Sigmoid colon (tissue), 7 donors: ENCODE data around the gene ZNF521. TPM values are rescaled to one million over a fixed set of nuclear protein-coding genes. Genes with fewer than 3 reads are reported as not detected.

Experiments
- DNase-seq: peaks from one replicate; pipeline ENCODE4 v3.0.0-alpha.2; 2019
- H3K27ac ChIP-seq, 4 donors: fragments of 200-600 bp; sonication (generic); one replicate each; pipeline ENCODE4 v1.5.1; 2016 to 2019; ENCODE audit warnings: mild to moderate bottlenecking in 1 of 4
- H3K27me3 ChIP-seq, 3 donors: fragments of 200-600 bp; sonication (generic); one replicate each; pipeline ENCODE4 v1.5.1; 2019; ENCODE audit warnings: mild to moderate bottlenecking in 1 of 3
- H3K36me3 ChIP-seq, 4 donors: fragments of 200-600 bp; sonication (generic); one replicate each; pipeline ENCODE4 v1.5.1; 2016 to 2019
- H3K4me1 ChIP-seq, 4 donors: fragments of 200-600 bp; sonication (generic); one replicate each; pipeline ENCODE4 v1.5.1; 2017 to 2019
- H3K4me3 ChIP-seq, 4 donors: fragments of 200-600 bp; sonication (generic); one replicate each; pipeline ENCODE4 v1.5.1; 2017 to 2019; ENCODE audit warnings: mild to moderate bottlenecking in 2 of 4, moderate library complexity in 1 of 4
- H3K9me3 ChIP-seq, 4 donors: fragments of 200-600 bp in 3 of 4; sonication (generic) in 3 of 4; one replicate each; pipeline versions ENCODE4 v1.5.1 to v1.6.1; 2013 to 2019
- CTCF ChIP-seq, 4 experiments: fragments of 450-650 bp in 3 of 4; fragments of 200-600 bp in 1 of 4; IDR thresholded peaks; one replicate each; pipeline ENCODE4 v1.5.1; 2016 to 2019; ENCODE audit warnings: antibody characterized with exemption in 4 of 4, mild to moderate bottlenecking in 3 of 4, moderate library complexity in 2 of 4
- EP300 ChIP-seq, 4 donors: sonication (generic); formaldehyde crosslinking; IDR thresholded peaks; one replicate each; pipeline ENCODE4 v1.6.1; 2017; ENCODE audit warnings: antibody characterized with exemption in 4 of 4
- POLR2A ChIP-seq, 2 donors: fragments of 450-650 bp; IDR thresholded peaks; one replicate each; pipeline ENCODE4 v1.6.1; 2016; ENCODE audit warnings: antibody characterized with exemption in 2 of 2, mild to moderate bottlenecking in 2 of 2, moderate library complexity in 2 of 2
- POLR2AphosphoS5 ChIP-seq, 4 donors: sonication (generic); formaldehyde crosslinking; IDR thresholded peaks; one replicate each; pipeline ENCODE4 v1.6.1; 2017; ENCODE audit warnings: antibody characterized with exemption in 4 of 4
- WGBS, 2 donors: extraction: QIAGEN DNeasy Blood & Tissue Kit; methylation state at CpG; one replicate each; pipeline ENCODE4 v1.1.7; 2013; 5-methylcytosine and 5-hydroxymethylcytosine counted together
- intact Hi-C: fragments of 100-400 bp; cut with DNase I; formaldehyde crosslinking; loops from one replicate; pipeline ENCODE4 v1.15.1; 2023
- polyA plus RNA-seq, 3 donors: library from polyadenylated mRNA; stranded (reverse); fragments of 200-250 nt; gene quantifications; one replicate each; pipeline ENCODE4 v1.2.3, GENCODE V29; 2013
- total RNA-seq, 4 donors: library from RNA; depleted of rRNA; stranded (reverse); fragments of >200 nt; gene quantifications; one replicate each; pipeline ENCODE4 v1.1.0, GENCODE V29; 2016
- donor health status: healthy with polysubstance abuse.
- donor health status: Bipolar disorder and iron deficiency.
- donor health status: healthy.

Gene ZNF521
- total and polyA plus RNA-seq, 7 donors: 0.69 to 40.2 (median 12.0) TPM

GRCh38 chr18:25058521-25058920 is 293.4 kb downstream of the ZNF521 start:
- no peak overlapping the region for H3K4me3 ChIP-seq
- no peaks in the 10 kb centered on the region for H3K27me3 ChIP-seq
- no peaks in the 10 kb centered on the region for H3K36me3 ChIP-seq
- 57 to 84% methylated on average over 5 of the region's 5 CpGs for WGBS, 2 donors
- intact Hi-C loops: no loop called here
- H3K9me3 ChIP-seq: no peaks in the 10 kb centered on the region
- DNase-seq: no peak
- no peaks in the 10 kb centered on the region for H3K4me1 ChIP-seq
- H3K27ac ChIP-seq: no peak overlapping the region
- TF ChIP-seq EP300 (IDR thresholded peaks at IDR 0.05): no peak
- TF ChIP-seq POLR2AphosphoS5 (IDR thresholded peaks at IDR 0.05): no peak
- TF ChIP-seq POLR2A (IDR thresholded peaks at IDR 0.05): no peak
- no peak for TF ChIP-seq CTCF (IDR thresholded peaks at IDR 0.05)

- no peaks in the 10 kb centered on the region for H3K9me3 ChIP-seq
- no peaks in the 10 kb centered on the region for H3K4me1 ChIP-seq
- no peak overlapping the region for H3K27ac ChIP-seq
- no peak for DNase-seq
- no peaks in the 10 kb centered on the region for H3K27me3 ChIP-seq
- TF ChIP-seq CTCF (IDR thresholded peaks at IDR 0.05): no peak
- TF ChIP-seq POLR2A (IDR thresholded peaks at IDR 0.05): no peak
- no peak for TF ChIP-seq POLR2AphosphoS5 (IDR thresholded peaks at IDR 0.05)
- TF ChIP-seq EP300 (IDR thresholded peaks at IDR 0.05): no peak
- 84 to 87% methylated on average over 7 of the region's 7 CpGs for WGBS, 2 donors
- intact Hi-C loops: no loop called here
- no peaks in the 10 kb centered on the region for H3K36me3 ChIP-seq
- H3K4me3 ChIP-seq: no peak overlapping the region
Measured at GRCh38 chr18:25057491-25058050, 294.4 kb downstream of the ZNF521 start.

GRCh38 chr18:25056429-25056828 is 295.5 kb downstream of the ZNF521 start:
- Histone ChIP-seq H3K27me3 (no peaks in the 10 kb centered on the region), H3K4me1 (no peaks in the 10 kb centered on the region), H3K9me3 (no peaks in the 10 kb centered on the region), H3K4me3 (no peak overlapping the region), H3K27ac (no peak overlapping the region), H3K36me3 (no peaks in the 10 kb centered on the region)
- WGBS, 2 donors: 85 to 93% methylated on average over 8 of the region's 8 CpGs
- no peak for DNase-seq
- TF ChIP-seq CTCF (IDR thresholded peaks at IDR 0.05) (no peak), EP300 (IDR thresholded peaks at IDR 0.05) (no peak), POLR2AphosphoS5 (IDR thresholded peaks at IDR 0.05) (no peak), POLR2A (IDR thresholded peaks at IDR 0.05) (no peak)
- intact Hi-C loops: no loop called here

GRCh38 chr18:25055076-25055475 is 296.9 kb downstream of the ZNF521 start:
- no peaks in the 10 kb centered on the region for H3K36me3 ChIP-seq
- TF ChIP-seq EP300 (IDR thresholded peaks at IDR 0.05) (no peak), CTCF (IDR thresholded peaks at IDR 0.05) (no peak), POLR2AphosphoS5 (IDR thresholded peaks at IDR 0.05) (no peak), POLR2A (IDR thresholded peaks at IDR 0.05) (no peak)
- H3K9me3 ChIP-seq: no peaks in the 10 kb centered on the region
- H3K4me3 ChIP-seq: no peak overlapping the region
- H3K4me1 ChIP-seq: no peaks in the 10 kb centered on the region
- no peak for DNase-seq
- WGBS, 2 donors: 69 to 86% methylated on average over 4 of the region's 4 CpGs
- no peaks in the 10 kb centered on the region for H3K27me3 ChIP-seq
- intact Hi-C loops: no loop called here
- no peak overlapping the region for H3K27ac ChIP-seq

GRCh38 chr18:25053466-25053865 is 298.5 kb downstream of the ZNF521 start:
- 82 to 90% methylated on average over 6 of the region's 6 CpGs for WGBS, 2 donors
- Histone ChIP-seq H3K27ac (no peak overlapping the region), H3K4me1 (no peaks in the 10 kb centered on the region), H3K4me3 (no peak overlapping the region), H3K27me3 (no peaks in the 10 kb centered on the region), H3K9me3 (no peaks in the 10 kb centered on the region), H3K36me3 (no peaks in the 10 kb centered on the region)
- DNase-seq: no peak
- intact Hi-C loops: no loop called here
- TF ChIP-seq EP300 (IDR thresholded peaks at IDR 0.05) (no peak), POLR2A (IDR thresholded peaks at IDR 0.05) (no peak), CTCF (IDR thresholded peaks at IDR 0.05) (no peak), POLR2AphosphoS5 (IDR thresholded peaks at IDR 0.05) (no peak)
